Panc1 (cell line): Measurements from ENCODE around the gene CXCR6. TPM values are rescaled to one million over a fixed set of nuclear protein-coding genes. Genes with fewer than 3 reads are reported as not detected.

Experiments used
- ATAC-seq: fragments of 200-7000 bp; cut with Tn5 transposase; 2 replicates; pipeline ENCODE4 v1.9.1; 2020; ENCODE audit warnings: mild to moderate bottlenecking, moderate library complexity
- BruUV-seq: library from RNA; stranded (reverse); fragments of 400-500 nt; replicated peaks from 2 replicates; lab custom pipeline; 2021; lab: Mats Ljungman, UMichigan
- CTCF ChIA-PET: fragments of 300-600 bp; sonication (Branson Sonifier 250); formaldehyde crosslinking; loops from one replicate; lab custom pipeline; 2022; ENCODE audit warnings: antibody characterized with exemption; lab: Charles Lee
- POLR2A ChIA-PET: fragments of 300-600 bp; sonication (Branson Sonifier 250); formaldehyde crosslinking; loops from one replicate; lab custom pipeline; 2022; ENCODE audit warnings: antibody characterized with exemption; lab: Charles Lee
- DNase-seq: peaks from one replicate; pipeline ENCODE4 v3.0.0-alpha.2; 2010; ENCODE audit warnings: low read depth, low spot score
- H3K27ac ChIP-seq: 2 replicates; pipeline ENCODE4 v1.5.1; 2011; ENCODE audit warnings: mild to moderate bottlenecking, low read length, inconsistent platforms
- H3K27me3 ChIP-seq: fragments of 200-500 bp; sonication (Bioruptor generic); 2 replicates; pipeline ENCODE4 v1.6.0; 2014; ENCODE audit warnings: low read length, inconsistent platforms; ENCODE audit not compliant: control insufficient read depth, insufficient read depth
- H3K36me3 ChIP-seq: fragments of 200-500 bp; sonication (Bioruptor generic); 2 replicates; pipeline ENCODE4 v1.5.1; 2014; ENCODE audit warnings: inconsistent platforms, mild to moderate bottlenecking, low read length, moderate library complexity; ENCODE audit not compliant: control insufficient read depth, insufficient read depth
- H3K4me1 ChIP-seq: 2 replicates; pipeline ENCODE4 v1.5.1; 2011; ENCODE audit warnings: inconsistent platforms, mild to moderate bottlenecking, low read length, moderate library complexity; ENCODE audit not compliant: control insufficient read depth, insufficient read depth
- H3K4me3 ChIP-seq, 2 experiments: 2 replicates each; pipeline ENCODE4 v1.5.1; 2011 to 2012; ENCODE audit warnings: low read depth in 2 of 2, low read length in 2 of 2, mild to moderate bottlenecking in 2 of 2, inconsistent platforms in 1 of 2, moderate library complexity in 1 of 2
- H3K9me3 ChIP-seq: fragments of 200-500 bp; sonication (Bioruptor generic); 2 replicates; pipeline ENCODE4 v1.5.1; 2014; ENCODE audit warnings: low read depth, mild to moderate bottlenecking, inconsistent platforms, low read length, moderate library complexity; ENCODE audit not compliant: control insufficient read depth, insufficient read depth
- POLR2AphosphoS5 ChIP-seq: IDR thresholded peaks from 2 replicates; pipeline ENCODE4 v1.6.1; 2012; ENCODE audit warnings: mild to moderate bottlenecking, low read depth, low read length, moderate library complexity
- SIN3A ChIP-seq: IDR thresholded peaks from 2 replicates; pipeline ENCODE4 v1.6.1; 2012; ENCODE audit warnings: low read depth, mild to moderate bottlenecking, low read length, moderate library complexity, borderline replicate concordance; ENCODE audit not compliant: insufficient read depth
- TCF7L2 ChIP-seq: IDR thresholded peaks from 2 replicates; pipeline ENCODE4 v1.6.1; 2011; ENCODE audit warnings: mild to moderate bottlenecking, low read depth, low read length, inconsistent platforms
- in situ Hi-C: cut with HindIII; loops from 2 replicates; pipeline ENCODE4 v1.10.0; 2016; ENCODE audit warnings: low sequenced_read_pairs, low pct_unique_long_range_greater_than_20kb
- intact Hi-C: fragments of 100-400 bp; cut with micrococcal nuclease; formaldehyde crosslinking; loops from one replicate; pipeline ENCODE4 v1.10.0; 2022; ENCODE audit not compliant: unreplicated experiment
- total RNA-seq: library from RNA; stranded (reverse); gene quantifications from one replicate; pipeline ENCODE4 v1.2.1, GENCODE V29; 2021; ENCODE audit not compliant: unreplicated experiment
- TF ChIP-seq, protein P1 (sequence below), 2 experiments: IDR thresholded peaks; 2 replicates each; pipeline ENCODE4 v1.6.1; 2011 to 2012; ENCODE audit warnings: low read depth in 2 of 2, control low read depth in 1 of 2, low read length in 1 of 2, mild to moderate bottlenecking in 1 of 2, moderate library complexity in 1 of 2; ENCODE audit not compliant: insufficient read depth in 1 of 2
- TF ChIP-seq, protein P2 (sequence below): fragments of 450-650 bp; IDR thresholded peaks from 2 replicates; pipeline ENCODE4 v1.5.1; 2017; ENCODE audit warnings: mild to moderate bottlenecking

Gene CXCR6
- total RNA-seq, 1 experiment from 2014 or later: not detected

DNA sequence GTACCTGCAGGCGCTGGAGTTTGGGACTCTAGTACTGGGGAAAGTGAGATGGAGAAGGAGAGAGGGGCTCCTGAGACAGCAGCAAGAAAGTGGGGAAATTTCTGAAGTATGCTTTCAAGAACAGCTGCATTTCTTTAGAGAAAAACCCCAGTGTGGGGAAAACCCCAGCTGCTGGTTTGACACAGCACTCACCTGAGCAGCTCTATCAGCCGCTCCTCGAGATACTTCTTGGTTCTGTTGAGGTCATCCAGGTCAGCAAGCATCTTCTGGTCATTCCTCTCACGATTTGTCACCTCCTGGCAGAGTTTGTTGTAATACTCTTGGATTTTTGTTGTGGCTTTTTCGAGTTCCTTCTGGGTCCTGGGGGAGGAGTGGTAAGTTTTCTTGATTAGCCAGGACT is 18.8 kb downstream of the CXCR6 start:
- ChIA-PET CTCF (interaction anchor here (0.7 kb wide), 1 partner anchor 325 kb away, joined by 3 read pairs; no protein-coding TSS in a partner anchor), POLR2A (no interaction called here)
- DNase-seq (no peak), ATAC-seq (no peak)
- Histone ChIP-seq H3K4me3 (no peak overlapping the region), H3K9me3 (no peaks in the 10 kb centered on the region), H3K4me1 (no peaks in the 10 kb centered on the region), H3K27ac (no peak overlapping the region), H3K36me3 (no peaks in the 10 kb centered on the region; the same call in 1 of the 2 replicates), H3K27me3 (no peaks in the 10 kb centered on the region)
- in situ Hi-C loops (no loop called here), intact Hi-C loops (no loop called here)
- TF ChIP-seq, protein P1, sequence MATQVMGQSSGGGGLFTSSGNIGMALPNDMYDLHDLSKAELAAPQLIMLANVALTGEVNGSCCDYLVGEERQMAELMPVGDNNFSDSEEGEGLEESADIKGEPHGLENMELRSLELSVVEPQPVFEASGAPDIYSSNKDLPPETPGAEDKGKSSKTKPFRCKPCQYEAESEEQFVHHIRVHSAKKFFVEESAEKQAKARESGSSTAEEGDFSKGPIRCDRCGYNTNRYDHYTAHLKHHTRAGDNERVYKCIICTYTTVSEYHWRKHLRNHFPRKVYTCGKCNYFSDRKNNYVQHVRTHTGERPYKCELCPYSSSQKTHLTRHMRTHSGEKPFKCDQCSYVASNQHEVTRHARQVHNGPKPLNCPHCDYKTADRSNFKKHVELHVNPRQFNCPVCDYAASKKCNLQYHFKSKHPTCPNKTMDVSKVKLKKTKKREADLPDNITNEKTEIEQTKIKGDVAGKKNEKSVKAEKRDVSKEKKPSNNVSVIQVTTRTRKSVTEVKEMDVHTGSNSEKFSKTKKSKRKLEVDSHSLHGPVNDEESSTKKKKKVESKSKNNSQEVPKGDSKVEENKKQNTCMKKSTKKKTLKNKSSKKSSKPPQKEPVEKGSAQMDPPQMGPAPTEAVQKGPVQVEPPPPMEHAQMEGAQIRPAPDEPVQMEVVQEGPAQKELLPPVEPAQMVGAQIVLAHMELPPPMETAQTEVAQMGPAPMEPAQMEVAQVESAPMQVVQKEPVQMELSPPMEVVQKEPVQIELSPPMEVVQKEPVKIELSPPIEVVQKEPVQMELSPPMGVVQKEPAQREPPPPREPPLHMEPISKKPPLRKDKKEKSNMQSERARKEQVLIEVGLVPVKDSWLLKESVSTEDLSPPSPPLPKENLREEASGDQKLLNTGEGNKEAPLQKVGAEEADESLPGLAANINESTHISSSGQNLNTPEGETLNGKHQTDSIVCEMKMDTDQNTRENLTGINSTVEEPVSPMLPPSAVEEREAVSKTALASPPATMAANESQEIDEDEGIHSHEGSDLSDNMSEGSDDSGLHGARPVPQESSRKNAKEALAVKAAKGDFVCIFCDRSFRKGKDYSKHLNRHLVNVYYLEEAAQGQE (IDR thresholded peaks at IDR 0.05; ENCODE audit: insufficient read depth in 1 of 2, low read depth in 2 of 2, low read length in 1 of 2): no peak
- TF ChIP-seq POLR2AphosphoS5: no peak
- TF ChIP-seq, protein P2, sequence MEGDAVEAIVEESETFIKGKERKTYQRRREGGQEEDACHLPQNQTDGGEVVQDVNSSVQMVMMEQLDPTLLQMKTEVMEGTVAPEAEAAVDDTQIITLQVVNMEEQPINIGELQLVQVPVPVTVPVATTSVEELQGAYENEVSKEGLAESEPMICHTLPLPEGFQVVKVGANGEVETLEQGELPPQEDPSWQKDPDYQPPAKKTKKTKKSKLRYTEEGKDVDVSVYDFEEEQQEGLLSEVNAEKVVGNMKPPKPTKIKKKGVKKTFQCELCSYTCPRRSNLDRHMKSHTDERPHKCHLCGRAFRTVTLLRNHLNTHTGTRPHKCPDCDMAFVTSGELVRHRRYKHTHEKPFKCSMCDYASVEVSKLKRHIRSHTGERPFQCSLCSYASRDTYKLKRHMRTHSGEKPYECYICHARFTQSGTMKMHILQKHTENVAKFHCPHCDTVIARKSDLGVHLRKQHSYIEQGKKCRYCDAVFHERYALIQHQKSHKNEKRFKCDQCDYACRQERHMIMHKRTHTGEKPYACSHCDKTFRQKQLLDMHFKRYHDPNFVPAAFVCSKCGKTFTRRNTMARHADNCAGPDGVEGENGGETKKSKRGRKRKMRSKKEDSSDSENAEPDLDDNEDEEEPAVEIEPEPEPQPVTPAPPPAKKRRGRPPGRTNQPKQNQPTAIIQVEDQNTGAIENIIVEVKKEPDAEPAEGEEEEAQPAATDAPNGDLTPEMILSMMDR: no peak
- no peak for TF ChIP-seq TCF7L2
- no peak for TF ChIP-seq SIN3A
- no TSS peak for BruUV-seq

DNA sequence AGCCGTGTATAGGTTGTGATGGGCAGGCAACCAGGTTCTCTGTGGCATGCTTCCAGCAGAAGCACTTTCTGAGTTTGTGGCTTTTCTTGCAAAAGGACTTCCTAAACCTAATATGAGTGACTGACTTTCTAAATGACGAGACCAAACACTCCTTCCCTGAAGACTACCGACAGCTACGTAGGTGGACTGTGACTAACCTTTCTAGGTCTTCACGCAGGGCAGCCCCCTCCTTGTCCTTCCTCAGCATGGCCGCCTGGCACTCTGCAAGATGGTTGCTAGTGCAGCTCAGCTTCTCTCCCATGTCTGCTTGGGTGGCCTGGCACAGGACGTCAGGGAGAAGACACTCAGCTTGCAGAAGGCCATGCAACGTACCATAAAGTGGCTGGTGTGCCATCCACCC is 20.9 kb downstream of the CXCR6 start:
- ATAC-seq: no peak
- ChIA-PET POLR2A (no interaction called here), CTCF (no interaction called here)
- Histone ChIP-seq H3K27ac (no peak overlapping the region), H3K36me3 (no peaks in the 10 kb centered on the region; the same call in 1 of the 2 replicates), H3K9me3 (no peaks in the 10 kb centered on the region), H3K4me1 (no peaks in the 10 kb centered on the region), H3K27me3 (no peaks in the 10 kb centered on the region), H3K4me3 (no peak overlapping the region)
- in situ Hi-C loops (no loop called here), intact Hi-C loops (no loop called here)
- no peak for DNase-seq
- BruUV-seq: no TSS peak
- TF ChIP-seq, protein P2: no peak
- TF ChIP-seq TCF7L2: no peak
- TF ChIP-seq SIN3A: no peak
- TF ChIP-seq, protein P1 (IDR thresholded peaks at IDR 0.05; ENCODE audit: insufficient read depth in 1 of 2, low read depth in 2 of 2, low read length in 1 of 2): no peak
- TF ChIP-seq POLR2AphosphoS5: no peak
